Measurements from ENCODE around the gene DUS1L. TPM values are rescaled to one million over a fixed set of nuclear protein-coding genes. Genes with fewer than 3 reads are reported as not detected.

Gene DUS1L
- total and polyA plus RNA-seq, 7 donors: 72.6 to 170 (median 117) TPM

DNA sequence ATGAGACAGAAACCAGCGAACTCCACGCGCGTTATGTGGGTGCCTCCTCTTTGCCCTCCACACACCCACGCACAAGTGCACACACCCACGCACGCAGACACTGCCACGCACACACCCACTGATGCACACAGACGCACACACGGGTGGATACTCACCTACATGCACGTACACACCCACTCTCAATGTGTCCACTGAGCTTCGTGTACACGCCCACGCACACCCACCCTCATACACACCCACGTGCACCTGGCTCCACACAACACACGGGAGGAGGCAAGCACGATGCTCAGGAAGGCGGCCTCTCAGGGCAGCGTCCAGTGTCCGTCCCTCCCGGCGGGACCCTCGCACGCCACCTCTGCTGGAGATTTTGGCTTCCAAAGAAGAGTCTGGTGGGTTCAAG is 18.2 kb downstream of the DUS1L start:
- no peak overlapping the region for H3K27ac ChIP-seq
- no peaks in the 10 kb centered on the region for H3K9me3 ChIP-seq
- DNase-seq: no peak
- intact Hi-C loops (cut with DNase I): loop anchor here in 1 of 2 donors (2.0 kb wide), 1 partner anchor 25 kb away; no protein-coding TSS in a partner anchor
- no peak overlapping the region for H3K4me3 ChIP-seq
- 87 to 91% (median 89%) methylated on average over 24 of the region's 24 CpGs for WGBS, 3 donors
- H3K4me1 ChIP-seq: peaks cover 12% of the 10 kb centered on the region
- H3K27me3 ChIP-seq (ENCODE audit: insufficient read depth in 3 of 3, low read length in 2 of 3): no peaks in the 10 kb centered on the region
- ATAC-seq: no peak
- TF ChIP-seq CTCF (IDR thresholded peaks at IDR 0.05): no peak
- H3K36me3 ChIP-seq (ENCODE audit: insufficient read depth in 1 of 2, low read depth in 1 of 2): peaks cover 0 to 33% of the 10 kb centered on the region in 2 donors

- no peaks in the 10 kb centered on the region for H3K9me3 ChIP-seq
- intact Hi-C loops (cut with DNase I): loop anchor here in 1 of 2 donors (2.0 kb wide), 1 partner anchor 26 kb away; no protein-coding TSS in a partner anchor
- DNase-seq (no peak), ATAC-seq (no peak)
- H3K4me3 ChIP-seq: no peak overlapping the region
- H3K27me3 ChIP-seq (ENCODE audit: insufficient read depth in 3 of 3, low read length in 2 of 3): no peaks in the 10 kb centered on the region
- H3K36me3 ChIP-seq (ENCODE audit: insufficient read depth in 1 of 2, low read depth in 1 of 2): peaks cover 0 to 33% of the 10 kb centered on the region in 2 donors
- WGBS, 3 donors: 84 to 87% (median 87%) methylated on average over 21 of the region's 21 CpGs
- TF ChIP-seq CTCF (IDR thresholded peaks at IDR 0.05): no peak
- H3K4me1 ChIP-seq: peaks cover 11% of the 10 kb centered on the region
- no peak overlapping the region for H3K27ac ChIP-seq
These were observed 18.7 kb downstream of the DUS1L start for GRCh38 chr17:82046903-82047302.

DNA sequence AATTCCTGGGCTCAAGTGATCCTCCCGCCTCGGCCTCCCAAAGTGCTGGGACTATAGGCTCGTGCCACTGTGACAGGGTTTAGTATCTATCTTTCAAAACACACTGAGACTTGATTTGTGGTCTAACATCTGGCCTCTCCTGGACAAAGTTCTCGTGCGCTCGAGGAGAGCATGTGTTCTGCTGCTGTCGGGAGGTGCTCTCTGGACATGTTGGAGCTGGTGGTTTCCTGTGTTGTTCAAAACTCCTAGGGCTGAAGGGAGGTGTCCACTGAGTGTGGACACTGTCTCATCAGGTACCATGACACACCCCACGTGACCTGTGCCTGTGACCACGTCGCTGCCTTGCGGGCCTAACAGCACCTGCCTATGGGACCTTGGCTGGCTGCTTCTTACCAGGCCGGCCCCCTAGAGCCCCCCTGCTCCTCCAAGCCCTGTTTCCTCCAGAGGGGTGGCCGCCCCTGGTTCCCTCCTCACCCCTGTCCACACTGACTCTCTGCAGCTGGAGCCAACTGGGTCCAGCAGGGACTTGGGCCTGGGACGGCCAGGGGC is 19.6 kb downstream of the DUS1L start:
- H3K4me1 ChIP-seq: peaks cover 11% of the 10 kb centered on the region
- no peak for DNase-seq
- H3K36me3 ChIP-seq (ENCODE audit: insufficient read depth in 1 of 2, low read depth in 1 of 2): peaks cover 0 to 33% of the 10 kb centered on the region in 2 donors
- intact Hi-C loops (cut with DNase I): loop anchor here in 1 of 2 donors (2.0 kb wide), 1 partner anchor 27 kb away; no protein-coding TSS in a partner anchor
- no peaks in the 10 kb centered on the region for H3K9me3 ChIP-seq
- no peak overlapping the region for H3K4me3 ChIP-seq
- 53 to 62% (median 54%) methylated on average over 14 of the region's 14 CpGs for WGBS, 3 donors
- TF ChIP-seq CTCF (IDR thresholded peaks at IDR 0.05): no peak
- H3K27ac ChIP-seq: no peak overlapping the region
- peak in 2 of 4 donors; percentile 14 to 22 for ATAC-seq
- no peaks in the 10 kb centered on the region for H3K27me3 ChIP-seq (ENCODE audit: insufficient read depth in 3 of 3, low read length in 2 of 3)

- 54 to 62% (median 58%) methylated on average over 16 of the region's 16 CpGs for WGBS, 3 donors
- ATAC-seq: no peak
- intact Hi-C loops (cut with DNase I): no loop called here
These were observed 22.1 kb downstream of the DUS1L start for GRCh38 chr17:82043507-82043906.

More at GRCh38 chr17:82043507-82043906, 22.1 kb downstream of the DUS1L start:
- Histone ChIP-seq H3K4me1 (no peaks in the 10 kb centered on the region), H3K36me3 (ENCODE audit: insufficient read depth in 1 of 2, low read depth in 1 of 2) (peaks cover 0 to 22% of the 10 kb centered on the region in 2 donors), H3K4me3 (no peak overlapping the region), H3K27ac (no peak overlapping the region), H3K9me3 (no peaks in the 10 kb centered on the region), H3K27me3 (ENCODE audit: insufficient read depth in 3 of 3, low read length in 2 of 3) (no peaks in the 10 kb centered on the region)
- DNase-seq: no peak
- no peak for TF ChIP-seq CTCF (IDR thresholded peaks at IDR 0.05)

Data from psoas muscle (tissue), 8 donors.